Measurements from ENCODE around the gene AFP. TPM values are rescaled to one million over a fixed set of nuclear protein-coding genes. Genes with fewer than 3 reads are reported as not detected.

The AFP gene
- total RNA-seq, 1 experiment from 2014 or later = 0.25 TPM

DNA sequence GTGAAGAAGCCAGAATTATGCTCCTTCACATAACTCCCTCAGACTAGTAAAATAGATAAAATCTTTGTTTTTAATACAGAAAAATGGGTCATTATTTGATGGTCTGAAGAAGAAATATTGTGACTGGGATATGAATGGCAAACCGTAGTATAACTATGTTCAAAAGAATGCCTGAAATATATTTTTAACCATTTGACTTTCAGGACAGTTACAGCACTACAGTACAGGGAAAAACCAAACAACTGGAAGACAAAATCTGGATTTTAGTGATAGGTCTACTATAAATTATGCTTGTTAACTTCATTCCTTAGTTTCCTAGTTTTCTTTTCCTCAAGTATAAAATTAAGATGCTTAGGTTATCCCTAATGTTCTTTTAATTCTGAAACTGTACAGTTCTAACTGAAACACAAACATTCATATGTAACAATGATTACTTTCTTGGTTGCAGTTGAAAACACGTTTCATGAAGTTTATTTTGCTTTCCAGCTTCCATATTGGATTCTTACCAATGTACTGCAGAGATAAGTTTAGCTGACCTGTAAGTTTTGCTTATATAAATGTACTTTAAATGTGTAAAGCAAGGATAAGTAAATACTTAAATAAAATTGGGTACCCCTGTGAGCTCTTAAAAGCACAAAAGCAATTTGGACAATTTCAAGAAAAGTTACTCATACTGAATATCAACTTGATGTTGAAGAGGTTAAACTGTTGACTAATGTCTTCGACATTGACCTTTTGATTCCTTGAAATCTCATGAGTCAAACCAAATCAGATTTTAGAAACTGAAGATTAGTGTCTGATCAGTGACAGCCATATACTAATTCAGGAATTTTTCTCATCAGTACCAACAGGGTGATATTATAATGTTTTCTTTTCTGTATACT, 895 bp downstream of the AFP start:
- DNase-seq (ENCODE audit: extremely low read depth, low read depth) = no peak

DNA sequence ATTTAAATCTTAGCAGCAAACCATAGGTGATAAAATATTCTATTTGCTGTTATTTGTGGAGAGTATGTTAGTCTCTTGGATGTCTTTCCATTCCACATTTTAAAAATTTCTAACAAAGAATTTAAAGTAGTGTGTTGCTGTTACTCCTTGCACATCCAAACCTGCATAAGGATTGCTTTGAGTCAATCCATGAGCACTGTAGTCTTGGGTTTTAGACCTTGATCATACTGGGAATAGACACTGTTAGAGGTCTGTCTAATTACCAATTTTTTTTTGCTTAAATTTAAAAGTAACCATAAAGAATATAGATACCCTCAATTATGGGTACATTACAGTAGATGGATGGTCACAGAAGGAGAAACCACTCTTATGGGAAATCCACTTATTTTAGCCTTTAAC, 1.5 kb downstream of the AFP start:
- no peak for DNase-seq (ENCODE audit: extremely low read depth, low read depth)

DNA sequence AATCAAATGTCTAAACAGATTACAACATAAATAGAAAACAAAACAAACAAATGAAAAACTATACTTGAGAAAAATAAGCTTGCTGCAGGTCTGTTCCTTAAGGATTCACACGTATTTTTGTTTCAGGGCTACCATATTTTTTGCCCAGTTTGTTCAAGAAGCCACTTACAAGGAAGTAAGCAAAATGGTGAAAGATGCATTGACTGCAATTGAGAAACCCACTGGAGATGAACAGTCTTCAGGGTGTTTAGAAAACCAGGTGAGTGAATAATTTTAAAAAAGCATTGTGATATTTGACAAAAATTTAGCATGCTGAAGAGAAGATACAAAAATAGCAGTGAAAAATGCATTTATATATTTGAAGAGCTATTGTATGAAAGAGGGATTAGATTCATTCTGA, 2.0 kb downstream of the AFP start:
- no peak for DNase-seq (ENCODE audit: extremely low read depth, low read depth)

DNA sequence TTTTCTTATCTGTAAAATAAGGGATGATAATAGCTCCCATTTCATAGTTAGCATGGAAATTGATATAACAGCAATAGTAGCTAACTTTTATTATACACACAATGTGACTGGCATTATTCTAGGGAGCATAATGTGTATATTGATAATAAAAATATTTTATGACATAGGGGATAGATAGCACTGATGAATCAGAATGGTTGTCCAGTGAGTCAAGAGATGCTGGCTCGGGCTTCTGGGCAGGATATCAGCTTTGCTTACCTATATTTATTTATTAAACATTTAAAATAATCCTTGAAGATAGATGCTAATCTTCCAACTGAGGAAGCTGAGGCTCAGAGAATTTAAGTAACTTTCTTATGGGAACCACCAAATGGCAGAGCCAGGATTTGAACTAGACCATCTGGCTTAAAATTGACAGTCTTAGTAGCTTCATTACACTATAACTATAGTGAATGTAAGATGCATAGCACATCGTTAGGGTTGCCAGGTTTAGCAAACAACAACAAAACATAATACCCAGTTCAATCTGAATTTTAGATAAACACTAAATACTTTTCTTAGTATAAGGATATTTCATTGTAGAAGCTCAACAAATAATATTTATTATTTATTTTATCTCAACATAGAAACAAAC, 2.7 kb downstream of the AFP start:
- no peak for DNase-seq (ENCODE audit: extremely low read depth, low read depth)

DNA sequence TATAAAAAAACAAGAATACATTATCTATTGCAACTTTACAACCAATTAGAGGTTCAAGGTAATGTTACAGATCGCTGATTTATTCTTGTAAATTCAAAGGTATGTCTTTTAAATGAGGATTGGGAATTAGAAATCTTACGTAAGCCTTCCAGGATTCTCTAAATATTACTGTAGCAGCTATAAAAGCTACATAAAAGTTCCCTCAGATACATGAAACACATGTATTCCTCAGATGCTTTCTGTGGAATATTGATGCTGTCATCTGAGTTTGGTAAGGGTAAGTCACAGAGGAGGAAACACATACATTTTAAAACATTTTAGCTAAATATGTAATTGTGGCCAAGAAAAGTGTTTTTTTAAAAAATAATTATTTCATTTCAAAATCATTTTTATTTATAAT, 3.4 kb downstream of the AFP start:
- no peak for DNase-seq (ENCODE audit: extremely low read depth, low read depth)

DNA sequence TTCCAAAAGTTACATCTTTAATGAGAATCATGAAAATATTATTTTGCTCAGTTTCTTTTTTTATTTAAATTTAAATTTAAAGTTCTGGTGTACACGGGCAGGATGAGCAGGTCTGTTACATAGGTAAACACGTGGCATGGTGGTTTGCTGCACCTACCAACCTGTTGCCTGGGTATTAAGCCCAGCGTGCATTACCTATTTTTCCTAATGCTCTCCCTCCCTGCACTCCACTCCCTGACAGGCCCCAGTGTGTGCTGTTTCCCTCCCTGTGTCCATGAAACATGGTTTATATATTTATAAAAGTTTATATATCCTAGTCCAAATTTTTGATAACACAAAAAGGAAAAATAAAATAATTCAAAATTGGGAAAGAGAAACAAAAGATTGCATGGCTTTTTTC, 4.0 kb downstream of the AFP start:
- no peak for DNase-seq (ENCODE audit: extremely low read depth, low read depth)

DNA sequence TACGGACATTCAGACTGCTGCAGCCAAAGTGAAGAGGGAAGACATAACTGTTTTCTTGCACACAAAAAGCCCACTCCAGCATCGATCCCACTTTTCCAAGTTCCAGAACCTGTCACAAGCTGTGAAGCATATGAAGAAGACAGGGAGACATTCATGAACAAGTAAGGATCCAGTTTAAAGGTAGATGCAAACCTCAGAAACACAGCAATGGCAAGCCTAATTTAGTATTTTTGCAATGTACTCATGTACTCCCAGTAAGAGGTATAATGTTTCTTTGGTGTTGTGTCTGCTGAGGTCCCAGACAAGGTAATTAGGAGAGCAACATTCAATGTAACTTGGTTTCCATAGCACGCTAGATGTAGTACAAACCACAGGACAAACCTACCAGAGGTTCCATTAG, 4.6 kb downstream of the AFP start:
- DNase-seq (ENCODE audit: extremely low read depth, low read depth) = no peak

DNA sequence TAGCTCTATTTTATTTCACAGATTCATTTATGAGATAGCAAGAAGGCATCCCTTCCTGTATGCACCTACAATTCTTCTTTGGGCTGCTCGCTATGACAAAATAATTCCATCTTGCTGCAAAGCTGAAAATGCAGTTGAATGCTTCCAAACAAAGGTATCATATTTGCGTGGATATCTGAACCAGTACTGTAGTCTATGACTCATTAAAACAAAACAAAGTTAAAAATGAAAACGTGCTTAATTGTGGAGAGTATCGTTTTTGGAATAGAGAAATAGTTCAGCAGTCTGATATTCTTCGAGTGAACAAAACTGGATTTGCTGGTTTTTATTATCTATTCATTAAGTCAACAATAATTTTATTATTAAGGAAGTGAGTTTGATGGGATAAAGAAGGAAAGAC, 6.3 kb downstream of the AFP start:
- DNase-seq (ENCODE audit: extremely low read depth, low read depth) = no peak

DNA sequence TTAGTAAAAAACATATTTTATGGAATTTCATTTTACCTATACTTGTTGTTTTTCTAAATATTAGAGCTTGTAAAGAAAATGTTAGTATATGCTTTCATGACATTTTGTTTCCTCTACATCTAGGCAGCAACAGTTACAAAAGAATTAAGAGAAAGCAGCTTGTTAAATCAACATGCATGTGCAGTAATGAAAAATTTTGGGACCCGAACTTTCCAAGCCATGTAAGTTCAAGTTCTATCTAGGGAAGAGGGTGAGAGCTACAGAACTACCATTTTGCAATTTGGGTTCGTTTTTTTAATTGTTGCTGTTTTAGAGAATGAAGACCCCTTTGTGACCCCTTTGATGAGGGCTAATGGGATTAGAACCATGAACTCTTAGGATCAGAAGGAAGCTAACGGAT, 7.2 kb downstream of the AFP start:
- DNase-seq (ENCODE audit: extremely low read depth, low read depth) = no peak

DNA sequence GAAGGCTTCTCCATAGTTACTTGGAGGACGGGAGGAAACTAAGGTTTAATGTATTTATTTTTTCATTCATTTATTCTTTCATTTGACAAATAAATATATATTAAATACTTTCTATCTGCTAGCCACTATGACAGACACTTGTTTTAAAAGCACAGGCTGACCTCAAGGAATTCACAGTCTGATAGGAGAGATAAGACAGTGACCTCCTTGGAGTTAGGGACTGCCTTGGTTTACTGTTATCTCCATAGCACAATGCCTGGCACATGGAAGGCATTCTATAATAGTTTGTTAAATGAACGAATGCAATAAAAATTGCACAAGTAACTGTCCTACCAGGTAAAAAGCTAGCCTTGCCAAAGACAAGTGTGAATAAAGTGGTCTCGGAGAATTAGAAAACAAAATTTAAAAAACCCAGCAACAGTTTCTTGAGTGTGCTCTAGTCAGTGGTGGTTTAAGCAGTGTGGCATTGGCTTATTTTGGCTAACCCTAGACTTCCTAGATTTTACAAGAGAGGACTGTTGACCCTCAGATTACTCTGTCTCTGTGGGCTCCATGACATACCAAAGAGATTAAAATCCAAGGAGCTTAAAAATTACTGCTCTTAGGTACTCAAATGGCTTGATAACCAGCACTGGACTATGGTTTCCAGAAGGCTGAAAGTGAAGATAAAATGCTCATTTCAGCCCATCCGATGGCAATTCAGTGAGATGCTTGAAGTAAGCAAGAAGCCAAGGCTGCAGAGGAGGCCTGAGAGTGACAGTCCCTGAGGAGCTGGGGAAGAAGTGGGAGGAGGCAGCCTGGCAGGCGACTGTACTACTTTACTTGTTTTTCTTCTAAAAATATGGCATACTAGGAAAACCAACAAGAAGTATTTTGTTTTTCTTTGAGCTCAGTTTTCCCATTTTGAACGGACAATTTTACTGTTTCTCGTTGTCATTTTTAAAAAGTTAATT, 9.6 kb downstream of the AFP start:
- DNase-seq (ENCODE audit: extremely low read depth, low read depth) = no peak

DNA sequence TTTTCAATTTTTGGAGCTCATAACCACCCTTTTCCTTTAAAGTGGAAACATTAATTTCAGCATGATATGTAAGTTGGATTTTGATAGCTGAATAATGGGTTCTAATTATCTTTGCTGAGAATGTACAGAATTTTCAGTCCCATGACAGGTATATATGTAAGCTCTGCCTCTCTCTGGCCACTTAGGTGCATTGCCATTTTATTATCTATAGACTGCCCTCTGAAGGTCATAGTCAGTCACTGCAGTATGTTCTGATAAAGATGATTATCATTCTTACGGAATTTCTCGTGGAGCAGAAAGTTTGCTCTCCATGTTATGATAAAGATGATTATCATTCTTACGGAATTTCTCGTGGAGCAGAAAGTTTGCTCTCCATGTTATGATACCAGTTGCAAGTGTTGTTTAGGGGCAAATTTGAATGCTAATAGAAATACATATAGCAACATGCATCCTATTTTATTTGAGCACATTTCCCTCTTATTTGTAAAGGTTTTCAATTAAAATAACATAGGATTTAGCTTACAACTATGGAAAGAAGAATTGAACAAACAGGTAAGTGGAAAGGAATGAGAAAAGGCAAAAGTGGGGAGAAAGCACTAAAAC, 10.4 kb downstream of the AFP start:
- DNase-seq (ENCODE audit: extremely low read depth, low read depth) = peak; percentile 54

DNA sequence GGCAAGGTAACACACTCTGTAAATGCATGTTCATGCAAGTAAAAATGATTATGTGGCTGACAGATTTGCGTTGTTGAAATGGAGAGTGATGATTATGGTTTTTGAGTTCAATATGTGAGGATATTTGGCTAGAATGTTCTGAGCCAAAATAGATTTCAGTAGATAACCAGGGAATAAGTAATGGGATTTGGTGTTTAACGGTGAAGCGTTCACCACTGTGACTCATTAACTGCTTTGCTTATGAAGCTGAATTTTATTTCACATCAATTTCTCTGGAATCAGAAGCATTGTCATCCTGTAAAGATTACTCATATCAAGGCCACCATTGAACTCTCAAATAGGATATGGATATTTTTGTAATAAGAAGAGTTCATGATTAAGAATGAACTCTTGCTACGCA, 11.7 kb downstream of the AFP start:
- no peak for DNase-seq (ENCODE audit: extremely low read depth, low read depth)

DNA sequence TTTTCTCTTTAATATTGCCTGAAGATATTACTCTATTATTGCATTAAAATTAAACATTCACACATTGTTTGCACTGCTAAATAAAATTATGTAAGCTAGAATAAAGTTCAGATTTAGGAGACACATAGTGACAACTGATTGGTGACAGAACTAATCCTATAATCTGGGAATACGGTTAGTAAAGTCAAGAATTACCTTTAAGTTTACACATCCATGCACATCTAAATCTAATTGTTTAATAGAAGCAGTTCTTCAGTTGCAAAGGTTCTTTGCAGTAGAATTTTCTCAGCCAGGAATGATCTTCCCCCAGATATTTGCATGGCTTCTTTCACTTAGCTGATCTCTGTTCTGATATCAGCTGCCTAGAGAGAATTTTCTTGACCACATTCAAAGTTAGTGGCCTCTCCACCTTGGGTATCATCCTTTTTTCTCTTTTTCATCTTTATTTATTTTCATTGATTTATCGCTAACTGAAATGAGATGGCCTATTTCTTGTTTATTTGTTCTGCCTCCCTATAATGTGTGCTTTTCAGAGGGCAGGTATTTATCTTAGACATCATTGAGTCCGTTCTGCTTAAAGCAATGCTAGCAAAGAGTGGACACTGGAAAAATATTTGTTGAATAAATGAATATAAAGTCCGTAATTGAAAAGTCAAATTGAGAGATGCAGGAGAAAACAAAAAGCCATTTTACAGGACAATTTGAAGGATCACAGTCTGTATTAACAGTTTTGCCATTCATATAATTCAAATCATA, 12.6 kb downstream of the AFP start:
- no peak for DNase-seq (ENCODE audit: extremely low read depth, low read depth)

DNA sequence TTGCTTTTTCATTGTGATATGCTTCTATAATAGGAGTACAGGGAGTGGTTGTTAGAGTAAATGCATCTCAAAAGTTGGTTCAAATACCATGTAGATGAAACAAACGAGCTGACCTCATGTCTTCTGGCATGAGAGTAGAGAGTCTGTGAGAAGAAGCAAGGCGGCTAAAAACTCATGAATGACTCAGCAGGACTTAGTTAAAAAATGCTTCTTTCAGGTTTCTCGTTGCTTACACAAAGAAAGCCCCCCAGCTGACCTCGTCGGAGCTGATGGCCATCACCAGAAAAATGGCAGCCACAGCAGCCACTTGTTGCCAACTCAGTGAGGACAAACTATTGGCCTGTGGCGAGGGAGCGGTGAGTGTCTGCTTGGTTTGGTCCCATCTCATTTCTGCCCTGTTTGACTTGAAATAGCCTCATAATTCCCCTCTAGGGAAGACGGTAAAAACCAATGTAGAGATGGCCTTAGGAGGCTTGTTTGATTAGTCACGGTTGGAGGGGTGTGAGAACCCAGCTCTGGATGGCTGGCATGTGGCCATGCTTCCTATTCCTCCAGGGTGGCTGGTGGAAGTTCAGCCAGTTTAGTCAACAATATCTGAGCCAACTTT, 14.5 kb downstream of the AFP start:
- DNase-seq (ENCODE audit: extremely low read depth, low read depth) = no peak

DNA sequence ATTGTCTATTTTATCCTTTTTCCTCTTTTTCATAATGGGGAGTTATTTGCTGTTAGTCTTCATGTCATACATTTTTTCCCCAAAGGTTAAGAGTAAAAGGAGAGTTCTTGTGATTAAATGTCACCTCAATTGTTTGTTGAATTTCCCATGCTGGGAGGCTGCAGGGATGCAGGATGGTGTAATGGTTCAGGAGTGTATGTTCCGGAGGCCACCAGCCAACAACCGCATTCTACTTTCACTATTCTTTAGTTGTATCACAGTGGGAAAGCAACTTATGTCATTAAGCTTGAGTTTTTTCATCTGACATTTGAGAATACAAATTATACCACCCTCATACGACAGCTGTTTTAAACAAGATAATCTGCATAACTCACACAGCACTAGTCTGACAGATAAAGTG, 15.4 kb downstream of the AFP start:
- no peak for DNase-seq (ENCODE audit: extremely low read depth, low read depth)

DNA sequence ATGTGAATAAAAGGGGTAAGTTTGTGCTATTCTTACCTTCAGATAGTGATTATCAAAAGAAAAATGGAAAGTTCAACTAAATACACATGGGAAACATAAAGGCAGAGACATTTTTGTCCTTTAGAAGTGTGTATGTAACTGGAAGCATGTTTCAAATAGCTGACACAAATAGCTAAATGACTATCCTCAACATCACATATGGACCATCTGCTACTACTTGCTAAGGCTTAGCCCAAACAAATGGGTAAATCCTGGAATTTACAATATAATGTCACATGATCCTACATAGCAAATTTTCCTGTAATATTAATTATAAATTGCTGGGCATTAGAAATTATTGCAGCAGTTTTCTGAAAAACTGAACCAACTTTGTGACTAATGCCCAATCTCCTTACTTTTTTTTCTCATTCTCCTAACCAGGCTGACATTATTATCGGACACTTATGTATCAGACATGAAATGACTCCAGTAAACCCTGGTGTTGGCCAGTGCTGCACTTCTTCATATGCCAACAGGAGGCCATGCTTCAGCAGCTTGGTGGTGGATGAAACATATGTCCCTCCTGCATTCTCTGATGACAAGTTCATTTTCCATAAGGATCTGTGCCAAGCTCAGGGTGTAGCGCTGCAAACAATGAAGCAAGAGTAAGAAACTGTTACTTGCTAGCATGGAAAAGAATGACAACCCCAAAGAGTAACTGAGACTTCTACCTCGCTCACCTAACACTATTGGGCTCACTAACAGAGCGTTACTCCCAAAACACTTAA, 16.1 kb downstream of the AFP start:
- DNase-seq (ENCODE audit: extremely low read depth, low read depth) = no peak

DNA sequence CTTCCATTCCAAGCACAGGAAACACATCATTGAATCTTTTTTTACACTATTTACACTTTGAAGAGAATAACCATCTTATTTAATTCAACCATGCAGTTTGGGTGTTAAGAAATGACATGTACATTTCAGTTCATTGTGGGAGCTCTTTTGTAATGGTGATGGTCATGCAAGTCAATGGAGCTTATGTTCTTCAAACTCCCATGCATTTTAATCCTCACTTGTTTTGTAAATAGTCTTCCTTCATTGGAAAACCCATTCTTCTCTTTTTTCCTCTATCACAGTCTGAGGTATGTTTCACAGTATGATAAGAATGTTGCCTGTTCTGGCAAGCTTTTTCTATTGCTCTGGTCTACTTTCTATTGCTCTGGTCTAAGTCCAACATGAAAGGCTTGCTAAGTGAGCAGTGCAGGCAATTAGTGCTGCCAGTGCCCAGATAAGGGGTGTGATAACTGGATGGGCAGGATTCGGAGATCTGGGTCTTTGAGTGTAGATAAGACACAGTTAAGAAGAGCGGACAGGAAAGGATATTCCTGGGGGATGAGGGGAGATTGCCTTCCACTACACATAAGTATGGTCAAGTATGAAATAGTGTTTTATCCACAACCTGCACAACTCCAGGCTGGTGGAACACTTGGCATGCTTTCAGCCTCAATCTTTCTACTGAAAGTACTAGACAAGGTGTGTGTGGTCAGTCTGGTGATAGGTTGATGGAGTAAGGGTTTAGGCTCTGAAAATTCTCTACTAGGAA, 17.1 kb downstream of the AFP start:
- DNase-seq (ENCODE audit: extremely low read depth, low read depth) = no peak

DNA sequence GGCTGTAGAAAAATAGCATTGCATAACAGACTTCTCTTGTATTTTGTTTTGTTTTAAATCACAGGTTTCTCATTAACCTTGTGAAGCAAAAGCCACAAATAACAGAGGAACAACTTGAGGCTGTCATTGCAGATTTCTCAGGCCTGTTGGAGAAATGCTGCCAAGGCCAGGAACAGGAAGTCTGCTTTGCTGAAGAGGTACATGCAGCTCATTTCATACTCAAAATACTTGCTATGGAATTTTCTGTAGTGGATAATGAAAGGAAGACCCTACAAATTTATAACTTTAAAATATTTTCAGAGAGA, 17.6 kb downstream of the AFP start:
- DNase-seq (ENCODE audit: extremely low read depth, low read depth) = no peak

All from NCI-H460 (cell line).